Measurements from ENCODE around the gene AIFM2.

Gene AIFM2

DNA sequence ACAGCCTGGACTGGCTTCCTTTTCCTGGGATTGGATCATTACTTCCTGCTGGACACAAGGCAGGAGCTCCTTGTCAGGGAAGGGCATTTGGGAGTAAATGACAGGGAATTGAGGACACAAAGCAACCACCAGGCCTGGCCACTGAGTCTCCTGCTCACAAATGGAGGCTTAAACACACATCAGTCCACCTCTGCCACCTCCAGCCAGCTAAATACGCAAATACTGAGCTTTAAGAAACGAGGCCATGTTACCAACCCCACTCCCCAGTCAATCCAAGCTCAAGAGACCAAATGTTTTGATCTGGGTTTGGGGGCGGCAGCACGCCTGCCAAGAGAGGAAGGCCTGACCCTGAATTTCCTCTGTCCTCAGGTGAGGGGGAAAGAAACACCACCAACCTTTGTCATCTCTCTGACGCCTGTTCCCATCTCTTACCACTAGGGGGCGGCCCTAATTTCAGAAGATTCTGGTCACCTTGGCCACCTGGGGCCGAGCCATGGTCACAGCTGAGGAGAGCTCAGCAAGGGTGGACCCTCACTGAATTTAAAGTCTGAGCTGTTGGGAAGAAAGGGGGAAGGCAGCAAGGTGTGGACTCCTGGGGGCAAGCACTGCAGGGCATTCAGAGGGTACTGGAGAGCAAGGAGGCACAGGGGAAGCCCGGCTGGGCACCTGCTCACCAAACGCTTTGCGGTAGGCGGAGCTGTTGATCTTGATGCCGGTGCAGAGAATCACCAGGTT, 16.5 kb downstream of the AIFM2 start:
- WGBS = 57% methylated on average over 11 of the region's 12 CpGs

GRCh38 chr10:70114902-70115301, 17.7 kb downstream of the AIFM2 start:
- Histone ChIP-seq H2BK120ac (ENCODE audit: low read depth, low read length) (no peak overlapping the region), H2AK5ac (ENCODE audit: low read length, severe bottlenecking) (no peak overlapping the region), H2BK15ac (ENCODE audit: low read depth, poor library complexity, severe bottlenecking) (no peak overlapping the region), H3K36me3 (ENCODE audit: control insufficient read depth in 1 of 2, insufficient read depth in 2 of 2, low read depth in 1 of 2, low read length in 2 of 2) (peaks cover 51 to 92% of the 10 kb centered on the region in 2 experiments), H2BK12ac (ENCODE audit: low read length in 2 of 2) (no peak overlapping the region), H3K9me3 (ENCODE audit: control insufficient read depth, low read length) (no peaks in the 10 kb centered on the region), H3K9ac (ENCODE audit: low read length) (no peak overlapping the region), H3K18ac (ENCODE audit: low read depth in 1 of 2, low read length in 2 of 2) (no peak overlapping the region), H3K4me3 (ENCODE audit: insufficient read depth in 1 of 2, low read depth in 1 of 2, low read length in 2 of 2) (no peak overlapping the region), H3K4me1 (ENCODE audit: control insufficient read depth, insufficient read depth, low read depth, low read length) (peaks cover 7% of the 10 kb centered on the region), H3K23ac (ENCODE audit: low read length in 2 of 2) (no peak overlapping the region), H4K91ac (ENCODE audit: low read length) (no peak overlapping the region), H3K27me3 (ENCODE audit: control insufficient read depth in 1 of 2, insufficient read depth in 1 of 2, low read length in 2 of 2) (no peaks in the 10 kb centered on the region), H3K4me2 (ENCODE audit: low read length, poor library complexity, severe bottlenecking) (no peak overlapping the region), H3K14ac (ENCODE audit: low read length in 2 of 2) (no peak overlapping the region), H2BK5ac (ENCODE audit: low read depth, low read length, poor library complexity, severe bottlenecking) (no peak overlapping the region), H4K8ac (ENCODE audit: low read length) (no peak overlapping the region), H2AFZ (ENCODE audit: low read depth, low read length) (no peak overlapping the region), H3K4ac (ENCODE audit: low read depth in 1 of 2, low read length in 2 of 2) (no peak overlapping the region), H3K27ac (ENCODE audit: low read length, poor library complexity, severe bottlenecking) (no peak overlapping the region), H3K79me1 (replicated peaks; ENCODE audit: low read length, poor library complexity, severe bottlenecking) (no peaks in the 10 kb centered on the region)
- no peak for DNase-seq
- WGBS = 97% methylated on average over 15 of the region's 15 CpGs

More for the DNA sequence above, 16.5 kb downstream of the AIFM2 start:
- Histone ChIP-seq H3K4ac (ENCODE audit: low read depth in 1 of 2, low read length in 2 of 2) (no peak overlapping the region), H3K18ac (ENCODE audit: low read depth in 1 of 2, low read length in 2 of 2) (no peak overlapping the region), H4K91ac (ENCODE audit: low read length) (no peak overlapping the region), H2BK120ac (ENCODE audit: low read depth, low read length) (no peak overlapping the region), H3K4me2 (ENCODE audit: low read length, poor library complexity, severe bottlenecking) (no peak overlapping the region), H2BK15ac (ENCODE audit: low read depth, poor library complexity, severe bottlenecking) (no peak overlapping the region), H3K79me1 (replicated peaks; ENCODE audit: low read length, poor library complexity, severe bottlenecking) (no peaks in the 10 kb centered on the region), H3K23ac (ENCODE audit: low read length in 2 of 2) (no peak overlapping the region), H4K8ac (ENCODE audit: low read length) (no peak overlapping the region), H3K27me3 (ENCODE audit: control insufficient read depth in 1 of 2, insufficient read depth in 1 of 2, low read length in 2 of 2) (no peaks in the 10 kb centered on the region), H3K27ac (ENCODE audit: low read length, poor library complexity, severe bottlenecking) (no peak overlapping the region), H3K36me3 (ENCODE audit: control insufficient read depth in 1 of 2, insufficient read depth in 2 of 2, low read depth in 1 of 2, low read length in 2 of 2) (peaks cover 62 to 96% of the 10 kb centered on the region in 2 experiments), H3K4me1 (ENCODE audit: control insufficient read depth, insufficient read depth, low read depth, low read length) (peaks cover 7% of the 10 kb centered on the region), H3K9ac (ENCODE audit: low read length) (no peak overlapping the region), H2AK5ac (ENCODE audit: low read length, severe bottlenecking) (peak overlapping the region; percentile 82), H3K14ac (ENCODE audit: low read length in 2 of 2) (no peak overlapping the region), H2BK12ac (ENCODE audit: low read length in 2 of 2) (no peak overlapping the region), H2BK5ac (ENCODE audit: low read depth, low read length, poor library complexity, severe bottlenecking) (no peak overlapping the region), H3K4me3 (ENCODE audit: insufficient read depth in 1 of 2, low read depth in 1 of 2, low read length in 2 of 2) (no peak overlapping the region), H3K9me3 (ENCODE audit: control insufficient read depth, low read length) (no peaks in the 10 kb centered on the region), H2AFZ (ENCODE audit: low read depth, low read length) (no peak overlapping the region)
- DNase-seq = peak; percentile 51

- H3K27me3 ChIP-seq (ENCODE audit: control insufficient read depth in 1 of 2, insufficient read depth in 1 of 2, low read length in 2 of 2) = no peaks in the 10 kb centered on the region
- H2AFZ ChIP-seq (ENCODE audit: low read depth, low read length) = no peak overlapping the region
- H3K27ac ChIP-seq (ENCODE audit: low read length, poor library complexity, severe bottlenecking) = no peak overlapping the region
- no peak for DNase-seq
- H4K91ac ChIP-seq (ENCODE audit: low read length) = no peak overlapping the region
- no peak overlapping the region for H2BK15ac ChIP-seq (ENCODE audit: low read depth, poor library complexity, severe bottlenecking)
- H2AK5ac ChIP-seq (ENCODE audit: low read length, severe bottlenecking) = no peak overlapping the region
- H2BK120ac ChIP-seq (ENCODE audit: low read depth, low read length) = no peak overlapping the region
- peaks cover 9% of the 10 kb centered on the region for H3K4me1 ChIP-seq (ENCODE audit: control insufficient read depth, insufficient read depth, low read depth, low read length)
- H4K8ac ChIP-seq (ENCODE audit: low read length) = no peak overlapping the region
- peaks cover 50 to 83% of the 10 kb centered on the region in 2 experiments for H3K36me3 ChIP-seq (ENCODE audit: control insufficient read depth in 1 of 2, insufficient read depth in 2 of 2, low read depth in 1 of 2, low read length in 2 of 2)
- no peak overlapping the region for H3K4me2 ChIP-seq (ENCODE audit: low read length, poor library complexity, severe bottlenecking)
- no peak overlapping the region for H3K18ac ChIP-seq (ENCODE audit: low read depth in 1 of 2, low read length in 2 of 2)
- H3K9ac ChIP-seq (ENCODE audit: low read length) = no peak overlapping the region
- H3K4me3 ChIP-seq (ENCODE audit: insufficient read depth in 1 of 2, low read depth in 1 of 2, low read length in 2 of 2) = no peak overlapping the region
- no peaks in the 10 kb centered on the region for H3K9me3 ChIP-seq (ENCODE audit: control insufficient read depth, low read length)
- no peak overlapping the region for H3K4ac ChIP-seq (ENCODE audit: low read depth in 1 of 2, low read length in 2 of 2)
- no peak overlapping the region for H3K23ac ChIP-seq (ENCODE audit: low read length in 2 of 2)
- H2BK12ac ChIP-seq (ENCODE audit: low read length in 2 of 2) = no peak overlapping the region
- WGBS = 95% methylated on average over 4 of the region's 8 CpGs
- H2BK5ac ChIP-seq (ENCODE audit: low read depth, low read length, poor library complexity, severe bottlenecking) = no peak overlapping the region
- no peaks in the 10 kb centered on the region for H3K79me1 ChIP-seq (replicated peaks; ENCODE audit: low read length, poor library complexity, severe bottlenecking)
- no peak overlapping the region for H3K14ac ChIP-seq (ENCODE audit: low read length in 2 of 2)
Measured at GRCh38 chr10:70112071-70112470, 20.6 kb downstream of the AIFM2 start.

- Histone ChIP-seq H2AK5ac (ENCODE audit: low read length, severe bottlenecking) (no peak overlapping the region), H4K8ac (ENCODE audit: low read length) (no peak overlapping the region), H2BK15ac (ENCODE audit: low read depth, poor library complexity, severe bottlenecking) (no peak overlapping the region), H2BK5ac (ENCODE audit: low read depth, low read length, poor library complexity, severe bottlenecking) (no peak overlapping the region), H3K14ac (ENCODE audit: low read length in 2 of 2) (no peak overlapping the region), H3K18ac (ENCODE audit: low read depth in 1 of 2, low read length in 2 of 2) (no peak overlapping the region), H3K36me3 (ENCODE audit: control insufficient read depth in 1 of 2, insufficient read depth in 2 of 2, low read depth in 1 of 2, low read length in 2 of 2) (peaks cover 45 to 80% of the 10 kb centered on the region in 2 experiments), H2AFZ (ENCODE audit: low read depth, low read length) (no peak overlapping the region), H4K91ac (ENCODE audit: low read length) (no peak overlapping the region), H3K4me2 (ENCODE audit: low read length, poor library complexity, severe bottlenecking) (no peak overlapping the region), H3K23ac (ENCODE audit: low read length in 2 of 2) (no peak overlapping the region), H3K9me3 (ENCODE audit: control insufficient read depth, low read length) (no peaks in the 10 kb centered on the region), H3K27me3 (ENCODE audit: control insufficient read depth in 1 of 2, insufficient read depth in 1 of 2, low read length in 2 of 2) (no peaks in the 10 kb centered on the region), H3K4ac (ENCODE audit: low read depth in 1 of 2, low read length in 2 of 2) (no peak overlapping the region), H2BK120ac (ENCODE audit: low read depth, low read length) (no peak overlapping the region), H2BK12ac (ENCODE audit: low read length in 2 of 2) (no peak overlapping the region), H3K79me1 (replicated peaks; ENCODE audit: low read length, poor library complexity, severe bottlenecking) (no peaks in the 10 kb centered on the region), H3K27ac (ENCODE audit: low read length, poor library complexity, severe bottlenecking) (no peak overlapping the region), H3K9ac (ENCODE audit: low read length) (no peak overlapping the region), H3K4me3 (ENCODE audit: insufficient read depth in 1 of 2, low read depth in 1 of 2, low read length in 2 of 2) (no peak overlapping the region), H3K4me1 (ENCODE audit: control insufficient read depth, insufficient read depth, low read depth, low read length) (peaks cover 8% of the 10 kb centered on the region)
- WGBS = 95% methylated on average over 21 of the region's 22 CpGs
- DNase-seq = no peak
Measured at GRCh38 chr10:70111496-70111895, 21.1 kb downstream of the AIFM2 start.

Measured in mesenchymal stem cell (in vitro differentiated cells and primary cell).